IMR-90 (cell line): ENCODE data around the gene KIF16B. TPM values are rescaled to one million over a fixed set of nuclear protein-coding genes. Genes with fewer than 3 reads are reported as not detected.

Source experiments
- ATAC-seq: fragments of 200-7000 bp; cut with Tn5 transposase; 2 replicates; pipeline ENCODE4 v1.9.1; 2020; ENCODE audit warnings: low read depth, mild to moderate bottlenecking, moderate library complexity
- BruUV-seq: library from RNA; stranded (reverse); fragments of 400-500 nt; replicated peaks from 2 replicates; lab custom pipeline; 2021; lab: Mats Ljungman, UMichigan
- CTCF ChIA-PET: fragments of 300-600 bp; formaldehyde crosslinking; extraction: SDS; loops from one replicate; lab custom pipeline; 2021; ENCODE audit warnings: antibody characterized with exemption; lab: Yijun Ruan, JAX
- POLR2A ChIA-PET: fragments of 300-600 bp; sonication (Branson Sonifier 250); formaldehyde crosslinking; loops from one replicate; lab custom pipeline; 2022; ENCODE audit warnings: antibody characterized with exemption; ENCODE audit not compliant: unreplicated experiment; lab: Charles Lee
- DNase-seq: peaks from one replicate; pipeline ENCODE4 v3.0.0; 2013
- H2AFZ ChIP-seq: replicated peaks from 2 replicates; pipeline ENCODE3; 2013; ENCODE audit warnings: low read length, mild to moderate bottlenecking; ENCODE audit not compliant: poor library complexity
- H2AK5ac ChIP-seq: 2 replicates; pipeline ENCODE4 v1.6.1; 2013; ENCODE audit warnings: low read depth, low read length, inconsistent platforms
- H2AK9ac ChIP-seq: replicated peaks from 2 replicates; pipeline ENCODE3; 2013; ENCODE audit warnings: mild to moderate bottlenecking, low read depth, low read length, moderate library complexity; ENCODE audit not compliant: poor library complexity
- H2BK120ac ChIP-seq: 2 replicates; pipeline ENCODE4 v1.6.1; 2013; ENCODE audit warnings: low read depth, low read length, inconsistent platforms
- H2BK15ac ChIP-seq: 3 replicates; pipeline ENCODE4 v1.6.1; 2013; ENCODE audit warnings: low read depth, low read length, inconsistent platforms
- H2BK20ac ChIP-seq: 2 replicates; pipeline ENCODE4 v1.6.1; 2013; ENCODE audit warnings: low read depth, mild to moderate bottlenecking, inconsistent platforms, low read length, moderate library complexity
- H2BK5ac ChIP-seq: 2 replicates; pipeline ENCODE4 v1.6.1; 2013; ENCODE audit warnings: mild to moderate bottlenecking, low read depth, low read length, inconsistent platforms; ENCODE audit not compliant: poor library complexity, severe bottlenecking
- H3K14ac ChIP-seq: replicated peaks from 2 replicates; pipeline ENCODE4 v1.6.1; 2013; ENCODE audit warnings: low read depth, low read length, inconsistent platforms
- H3K18ac ChIP-seq: 2 replicates; pipeline ENCODE4 v1.6.1; 2013; ENCODE audit warnings: low read depth, low read length, control low read depth
- H3K23ac ChIP-seq: 2 replicates; pipeline ENCODE4 v1.6.1; 2013; ENCODE audit warnings: low read depth, low read length, inconsistent platforms
- H3K27ac ChIP-seq: 2 replicates; pipeline ENCODE4 v1.5.1; 2013; ENCODE audit warnings: mild to moderate bottlenecking, control low read depth, low read length; ENCODE audit not compliant: insufficient read depth
- H3K27me3 ChIP-seq: 2 replicates; pipeline ENCODE4 v1.6.1; 2013; ENCODE audit warnings: low read length; ENCODE audit not compliant: control insufficient read depth, insufficient read depth
- H3K36me3 ChIP-seq: 2 replicates; pipeline ENCODE4 v1.6.1; 2013; ENCODE audit warnings: low read length, mixed read lengths; ENCODE audit not compliant: control insufficient read depth, insufficient read depth
- H3K4ac ChIP-seq: 2 replicates; pipeline ENCODE4 v1.6.1; 2013; ENCODE audit warnings: low read depth, low read length, inconsistent platforms
- H3K4me1 ChIP-seq: 2 replicates; pipeline ENCODE4 v1.6.1; 2013; ENCODE audit warnings: low read length, mixed read lengths; ENCODE audit not compliant: control insufficient read depth, insufficient read depth
- H3K4me2 ChIP-seq: 2 replicates; pipeline ENCODE4 v1.6.1; 2013; ENCODE audit warnings: low read depth, mild to moderate bottlenecking, control low read depth, low read length, moderate library complexity
- H3K4me3 ChIP-seq: 2 replicates; pipeline ENCODE4 v1.5.1; 2013; ENCODE audit warnings: low read depth, mild to moderate bottlenecking, control low read depth, low read length, moderate library complexity; ENCODE audit not compliant: insufficient read depth
- H3K56ac ChIP-seq: 2 replicates; pipeline ENCODE4 v1.6.1; 2013; ENCODE audit warnings: low read length, inconsistent platforms; ENCODE audit not compliant: insufficient read depth; ENCODE audit errors: extremely low read depth
- H3K79me1 ChIP-seq, 2 experiments: 2 replicates each; pipeline ENCODE4 v1.6.1; 2013; ENCODE audit warnings: low read length in 2 of 2, inconsistent platforms in 1 of 2, low read depth in 1 of 2
- H3K9ac ChIP-seq: 2 replicates; pipeline ENCODE4 v1.6.1; 2013; ENCODE audit warnings: low read depth, low read length, control low read depth
- H3K9me1 ChIP-seq: 2 replicates; pipeline ENCODE4 v1.6.1; 2013; ENCODE audit warnings: low read length, inconsistent platforms; ENCODE audit not compliant: insufficient read depth
- H3K9me3 ChIP-seq: 2 replicates; pipeline ENCODE4 v1.6.1; 2013; ENCODE audit warnings: low read length; ENCODE audit not compliant: control insufficient read depth, insufficient read depth
- H4K20me1 ChIP-seq: 2 replicates; pipeline ENCODE4 v1.6.1; 2013; ENCODE audit warnings: low read length, inconsistent platforms; ENCODE audit not compliant: insufficient read depth
- H4K5ac ChIP-seq: 2 replicates; pipeline ENCODE4 v1.6.1; 2013; ENCODE audit warnings: mild to moderate bottlenecking, low read depth, low read length, control low read depth
- H4K8ac ChIP-seq, 2 experiments: 2 replicates each; pipeline ENCODE4 v1.6.1; 2013; ENCODE audit warnings: low read depth in 2 of 2, low read length in 2 of 2, control low read depth in 1 of 2, inconsistent platforms in 1 of 2
- H4K91ac ChIP-seq: 2 replicates; pipeline ENCODE4 v1.6.1; 2013; ENCODE audit warnings: low read depth, low read length, inconsistent platforms; ENCODE audit not compliant: insufficient read depth
- BHLHE40 ChIP-seq: fragments of 150-350 bp; IDR thresholded peaks from 2 replicates; pipeline ENCODE4 v1.6.1; 2016; ENCODE audit warnings: mild to moderate bottlenecking, low read depth, low read length
- CEBPB ChIP-seq: IDR thresholded peaks from 2 replicates; pipeline ENCODE4 v1.6.1; 2012; ENCODE audit warnings: low read depth, low read length, improper control_type of control experiment
- CHD1 ChIP-seq: IDR thresholded peaks from 2 replicates; pipeline ENCODE4 v1.6.1; 2012; ENCODE audit warnings: low read depth, low read length, improper control_type of control experiment
- FOS ChIP-seq: fragments of 150-350 bp; IDR thresholded peaks from 2 replicates; pipeline ENCODE4 v1.6.1; 2016; ENCODE audit warnings: low read depth, low read length
- MAZ ChIP-seq: IDR thresholded peaks from 2 replicates; pipeline ENCODE4 v1.6.1; 2012; ENCODE audit warnings: low read depth, mild to moderate bottlenecking, low read length, improper control_type of control experiment, moderate library complexity, borderline replicate concordance
- MXI1 ChIP-seq: IDR thresholded peaks from 2 replicates; pipeline ENCODE4 v1.6.1; 2012; ENCODE audit warnings: low read depth, mild to moderate bottlenecking, low read length, moderate library complexity, borderline replicate concordance
- NFE2L2 ChIP-seq: fragments of 150-350 bp; IDR thresholded peaks from 2 replicates; pipeline ENCODE4 v1.6.1; 2016; ENCODE audit warnings: low read depth, mild to moderate bottlenecking, low read length
- POLR2A ChIP-seq: IDR thresholded peaks from 2 replicates; pipeline ENCODE4 v1.6.1; 2012; ENCODE audit warnings: mild to moderate bottlenecking, low read depth, low read length
- RCOR1 ChIP-seq: IDR thresholded peaks from 2 replicates; pipeline ENCODE4 v1.6.1; 2012; ENCODE audit warnings: mild to moderate bottlenecking, low read length, improper control_type of control experiment; ENCODE audit not compliant: insufficient replicate concordance
- RFX5 ChIP-seq: IDR thresholded peaks from 2 replicates; pipeline ENCODE4 v1.8.0; 2012; ENCODE audit warnings: low read depth, mild to moderate bottlenecking, low read length, moderate library complexity
- SMC3 ChIP-seq: fragments of 150-350 bp; IDR thresholded peaks from 2 replicates; pipeline ENCODE4 v1.6.1; 2016; ENCODE audit warnings: low read depth, mild to moderate bottlenecking, antibody characterized with exemption, low read length, moderate library complexity
- WGBS, 2 experiments: methylation state at CpG; one replicate each; pipeline versions ENCODE4 v1.1.5 to v1.1.7; 2013; ENCODE audit warnings: missing lambda C conversion rate in 2 of 2; ENCODE audit not compliant: insufficient read length in 1 of 2; ENCODE audit errors: extremely low coverage in 2 of 2; 5-methylcytosine and 5-hydroxymethylcytosine counted together
- dilution Hi-C: fragments of 300-500 bp; cut with HindIII; formaldehyde crosslinking; loops from one replicate; pipeline ENCODE4 v1.14.3; 2018; ENCODE audit warnings: low sequenced_read_pairs; ENCODE audit not compliant: unreplicated experiment
- in situ Hi-C: fragments of 300-500 bp; cut with MboI; formaldehyde crosslinking; loops from 3 replicates; pipeline ENCODE4 v1.14.3; 2019; ENCODE audit warnings: low sequenced_read_pairs, inconsistent platforms, mixed read lengths
- intact Hi-C: fragments of 100-400 bp; cut with micrococcal nuclease; formaldehyde crosslinking; loops from 2 replicates; pipeline ENCODE4 v1.10.0; 2022
- polyA plus RNA-seq, 3 experiments: library from polyadenylated mRNA; depleted of rRNA; stranded (reverse); fragments of >200 nt; gene quantifications; 2 replicates each; pipeline ENCODE4 v1.2.3, GENCODE V29; 2012; ENCODE audit warnings: low replicate concordance in 1 of 3
- total RNA-seq: library from RNA; depleted of rRNA; stranded (reverse); fragments of >200 nt; gene quantifications from 2 replicates; pipeline ENCODE4 v1.2.3, GENCODE V29; 2012
- TF ChIP-seq, protein P1 (sequence below): fragments of 150-350 bp; IDR thresholded peaks from 2 replicates; pipeline ENCODE4 v1.6.1; 2016; ENCODE audit warnings: low read depth, mild to moderate bottlenecking, low read length, moderate library complexity, borderline replicate concordance
- TF ChIP-seq, protein P2 (sequence below): fragments of 150-350 bp; IDR thresholded peaks from 2 replicates; pipeline ENCODE4 v1.6.1; 2017; ENCODE audit warnings: mild to moderate bottlenecking, antibody characterized with exemption, low read length, low read depth

Gene KIF16B
- total and polyA plus RNA-seq, 2 of the 4 experiments (the other 2 are of a cell fraction): 4.7 to 10.0 TPM

DNA sequence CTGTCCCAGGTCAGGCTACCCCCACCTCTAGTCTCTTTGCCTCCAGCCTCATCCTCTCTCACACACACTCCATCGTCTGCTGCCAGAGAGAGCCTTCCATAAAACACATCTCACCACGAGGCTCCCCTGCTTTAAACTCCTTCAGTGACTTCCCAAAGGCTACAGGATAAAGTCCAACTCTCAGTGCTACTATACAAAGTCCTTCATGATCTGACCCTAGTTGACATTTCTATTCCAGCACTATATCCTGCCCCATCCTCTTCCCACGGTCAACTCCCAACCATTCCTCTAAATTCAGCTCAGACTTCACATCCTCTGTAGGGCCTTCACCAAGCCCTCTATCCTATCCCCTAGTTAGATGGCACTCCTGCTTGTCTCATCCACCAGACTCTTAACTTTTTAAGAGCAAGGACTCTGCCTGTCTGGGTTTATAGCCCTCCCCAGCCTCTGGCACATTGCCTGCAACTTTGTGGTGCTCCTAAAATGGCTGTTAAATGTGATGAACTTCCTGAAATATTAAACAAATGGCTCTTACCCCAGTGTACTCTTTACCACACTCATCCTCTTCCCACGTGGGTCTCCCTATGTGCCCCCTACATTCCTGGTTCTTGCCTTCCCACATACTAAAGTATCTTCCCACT, 36.1 kb downstream of the KIF16B start:
- H4K20me1 ChIP-seq: no peaks in the 10 kb centered on the region
- BruUV-seq: no TSS peak
- H4K8ac ChIP-seq: no peak overlapping the region
- no peak overlapping the region for H3K4me3 ChIP-seq
- H2AK5ac ChIP-seq: no peak overlapping the region
- H2BK120ac ChIP-seq: no peak overlapping the region
- no peak overlapping the region for H2AFZ ChIP-seq
- H3K36me3 ChIP-seq: no peaks in the 10 kb centered on the region
- DNase-seq: no peak
- TF ChIP-seq CEBPB: no peak
- TF ChIP-seq, protein P1, sequence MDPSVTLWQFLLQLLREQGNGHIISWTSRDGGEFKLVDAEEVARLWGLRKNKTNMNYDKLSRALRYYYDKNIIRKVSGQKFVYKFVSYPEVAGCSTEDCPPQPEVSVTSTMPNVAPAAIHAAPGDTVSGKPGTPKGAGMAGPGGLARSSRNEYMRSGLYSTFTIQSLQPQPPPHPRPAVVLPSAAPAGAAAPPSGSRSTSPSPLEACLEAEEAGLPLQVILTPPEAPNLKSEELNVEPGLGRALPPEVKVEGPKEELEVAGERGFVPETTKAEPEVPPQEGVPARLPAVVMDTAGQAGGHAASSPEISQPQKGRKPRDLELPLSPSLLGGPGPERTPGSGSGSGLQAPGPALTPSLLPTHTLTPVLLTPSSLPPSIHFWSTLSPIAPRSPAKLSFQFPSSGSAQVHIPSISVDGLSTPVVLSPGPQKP: no peak
- TF ChIP-seq NFE2L2: no peak
- TF ChIP-seq, protein P2, sequence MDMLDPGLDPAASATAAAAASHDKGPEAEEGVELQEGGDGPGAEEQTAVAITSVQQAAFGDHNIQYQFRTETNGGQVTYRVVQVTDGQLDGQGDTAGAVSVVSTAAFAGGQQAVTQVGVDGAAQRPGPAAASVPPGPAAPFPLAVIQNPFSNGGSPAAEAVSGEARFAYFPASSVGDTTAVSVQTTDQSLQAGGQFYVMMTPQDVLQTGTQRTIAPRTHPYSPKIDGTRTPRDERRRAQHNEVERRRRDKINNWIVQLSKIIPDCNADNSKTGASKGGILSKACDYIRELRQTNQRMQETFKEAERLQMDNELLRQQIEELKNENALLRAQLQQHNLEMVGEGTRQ: no peak
- no peak for TF ChIP-seq RCOR1
- no peak for TF ChIP-seq POLR2A
- TF ChIP-seq CHD1: no peak
- no peak for TF ChIP-seq MXI1
- TF ChIP-seq MAZ: no peak
- no peak for TF ChIP-seq SMC3
- TF ChIP-seq FOS: no peak
- TF ChIP-seq RFX5: no peak
- TF ChIP-seq BHLHE40: no peak
- dilution Hi-C loops: no loop called here
- no peak overlapping the region for H4K5ac ChIP-seq
- H2BK15ac ChIP-seq: no peak overlapping the region
- peaks cover 7 to 13% of the 10 kb centered on the region in 2 experiments; a peak in 3 of 4 replicates for H3K79me1 ChIP-seq
- WGBS, 2 experiments: 69% methylated on average over 2 of the region's 4 CpGs; no CpG with 5 or more reads in 1 of the 2 experiments
- H3K4me1 ChIP-seq: peaks cover 4% of the 10 kb centered on the region; the same call in 1 of the 2 replicates
- no peak overlapping the region for H2AK9ac ChIP-seq
- H3K4ac ChIP-seq: no peak overlapping the region
- no peak overlapping the region for H3K56ac ChIP-seq
- CTCF ChIA-PET: no interaction called here
- intact Hi-C loops: no loop called here
- no peak for ATAC-seq
- H2BK5ac ChIP-seq: no peak overlapping the region
- H3K9ac ChIP-seq: no peak overlapping the region
- no peak overlapping the region for H3K27ac ChIP-seq
- in situ Hi-C loops: no loop called here
- H3K4me2 ChIP-seq: no peak overlapping the region
- H3K23ac ChIP-seq: no peak overlapping the region
- no peak overlapping the region for H3K18ac ChIP-seq
- no peak overlapping the region for H2BK20ac ChIP-seq
- H3K27me3 ChIP-seq: no peaks in the 10 kb centered on the region
- peaks cover 7% of the 10 kb centered on the region; the same call in 1 of the 2 replicates for H3K9me1 ChIP-seq
- POLR2A ChIA-PET: no interaction called here
- H4K91ac ChIP-seq: no peak overlapping the region
- H3K9me3 ChIP-seq: no peaks in the 10 kb centered on the region
- H3K14ac ChIP-seq: no peak overlapping the region
